HG03196 (cell line): Measurements from ENCODE around the gene OR56A3.

ENCODE experiments used
- ATAC-seq: cut with Tn5 transposase; IDR thresholded peaks from one replicate; pipeline ENCODE4 v1.9.1; 2021; ENCODE audit not compliant: unreplicated experiment

OR56A3 gene

GRCh38 chr11:5968394-5968793, 26.3 kb downstream of the OR56A3 start, which contains the start of gene OR56A5:
Gene OR56A5 (minus strand): TSS chr11:5968494. CDS start chr11:5968494, 0 bp downstream.
- no peak for ATAC-seq

- no peak for ATAC-seq
Observed at GRCh38 chr11:5973530-5973929, 31.5 kb downstream of the OR56A3 start.

- ATAC-seq, result no peak
Observed at GRCh38 chr11:5983443-5983842, 41.4 kb downstream of the OR56A3 start.

GRCh38 chr11:5986885-5987284, 44.8 kb downstream of the OR56A3 start, which contains the start of gene OR52L1:
Gene OR52L1 (minus strand): TSS chr11:5986985. CDS start chr11:5986930, 55 bp downstream.
- ATAC-seq, result no peak

- ATAC-seq, result no peak
Observed at GRCh38 chr11:5989203-5989602, 47.2 kb downstream of the OR56A3 start.

GRCh38 chr11:5992150-5992549, 50.1 kb downstream of the OR56A3 start:
- ATAC-seq, result no peak

GRCh38 chr11:5992604-5993251, 50.7 kb downstream of the OR56A3 start:
- ATAC-seq, result no peak

- no peak for ATAC-seq
Observed at GRCh38 chr11:5994791-5995190, 52.7 kb downstream of the OR56A3 start.
